ENCODE results near the gene TMEM101.

Gene TMEM101

DNA sequence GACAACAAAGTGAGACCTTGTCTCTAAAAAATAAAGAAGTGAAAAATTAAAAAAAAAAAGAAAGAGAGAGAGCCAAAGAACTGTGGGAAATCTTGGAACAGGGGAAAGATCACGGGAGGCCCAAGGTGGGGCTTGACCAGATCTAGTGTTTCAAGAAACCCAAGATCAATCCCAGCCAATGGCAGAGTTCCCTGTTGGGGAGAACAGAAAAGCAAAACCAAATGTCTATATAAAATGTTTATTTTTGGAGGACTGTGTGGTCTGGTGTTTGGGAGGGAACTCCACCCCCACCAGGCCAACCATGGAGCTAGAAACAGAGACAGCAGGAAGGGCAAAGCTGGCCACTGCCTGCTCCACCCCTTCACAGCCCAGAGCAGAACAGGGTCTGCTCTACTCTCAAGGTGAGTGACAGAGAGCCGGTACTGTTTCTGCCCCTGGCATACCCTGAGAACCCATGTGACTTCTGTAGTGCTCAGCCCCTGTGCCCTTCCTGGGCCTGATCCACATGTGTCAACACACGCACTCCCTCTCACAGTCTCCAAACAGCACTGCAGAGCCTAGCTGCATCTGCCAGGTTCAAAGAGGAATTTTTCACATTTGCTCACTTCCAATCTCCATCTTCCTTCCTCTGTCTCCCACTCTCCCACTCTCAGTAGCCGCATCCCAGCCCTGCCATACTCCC is 3.7 kb downstream of the TMEM101 start:
- no peak overlapping the region for H3K4me3 ChIP-seq (ENCODE audit: low read depth, low read length)
- DNase-seq (ENCODE audit: low read depth), result no peak
- no peak for TF ChIP-seq CTCF (IDR thresholded peaks at IDR 0.05; ENCODE audit: insufficient read depth, low read depth, low read length, missing control alignments)

DNA sequence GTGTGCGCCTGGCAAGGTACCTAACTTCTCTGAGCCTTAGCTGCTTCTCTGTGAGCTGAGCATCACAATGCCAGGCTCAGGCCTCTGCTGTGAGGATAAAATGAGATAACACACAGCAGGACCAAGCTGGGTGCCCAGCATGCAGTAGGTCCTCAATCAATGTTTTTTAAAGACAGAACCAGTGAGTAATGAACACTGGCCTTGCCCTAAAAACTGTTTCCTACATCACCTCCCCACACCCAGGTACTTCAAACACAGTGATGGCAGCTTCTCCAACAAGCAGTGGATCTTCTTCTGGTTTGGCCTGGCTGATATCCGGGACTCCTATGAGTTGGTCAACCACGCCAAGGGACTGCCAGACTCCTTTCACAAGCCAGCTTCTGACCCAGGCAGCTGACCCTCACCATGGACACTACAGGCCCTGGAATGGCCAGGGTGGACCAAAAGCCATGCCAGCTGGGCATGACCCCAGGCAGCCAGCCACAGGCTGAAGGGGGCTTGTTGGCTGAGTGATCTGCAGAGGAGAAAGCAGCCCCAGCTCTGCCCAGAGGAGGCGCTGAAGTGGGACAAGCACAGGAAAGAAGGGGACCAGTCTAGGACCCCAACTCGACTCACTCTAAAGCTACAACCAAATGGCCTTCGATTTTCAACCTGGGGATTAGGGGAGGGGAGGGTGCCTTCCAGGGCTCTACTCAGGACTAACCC is 6.4 kb downstream of the TMEM101 start:
- TF ChIP-seq CTCF (IDR thresholded peaks at IDR 0.05; ENCODE audit: insufficient read depth, low read depth, low read length, missing control alignments), result no peak
- DNase-seq (ENCODE audit: low read depth), result no peak
- no peak overlapping the region for H3K4me3 ChIP-seq (ENCODE audit: low read depth, low read length)

- TF ChIP-seq CTCF (IDR thresholded peaks at IDR 0.05; ENCODE audit: insufficient read depth, low read depth, low read length, missing control alignments), result no peak
- no peak for DNase-seq (ENCODE audit: low read depth)
- H3K4me3 ChIP-seq (ENCODE audit: low read depth, low read length), result peak overlapping the region; percentile 71
Measured at GRCh38 chr17:44007346-44008204, 7.2 kb downstream of the TMEM101 start.

- peak overlapping the region; percentile 71 for H3K4me3 ChIP-seq (ENCODE audit: low read depth, low read length)
- peak; percentile 97 for DNase-seq (ENCODE audit: low read depth)
- TF ChIP-seq CTCF (IDR thresholded peaks at IDR 0.05; ENCODE audit: insufficient read depth, low read depth, low read length, missing control alignments), result peak; percentile 65
Measured at GRCh38 chr17:44006598-44007345, 8.0 kb downstream of the TMEM101 start.

- H3K4me3 ChIP-seq (ENCODE audit: low read depth, low read length), result peak overlapping the region; percentile 71
- no peak for DNase-seq (ENCODE audit: low read depth)
- TF ChIP-seq CTCF (IDR thresholded peaks at IDR 0.05; ENCODE audit: insufficient read depth, low read depth, low read length, missing control alignments), result no peak
Measured at GRCh38 chr17:44006272-44006597, 8.5 kb downstream of the TMEM101 start.

GRCh38 chr17:44005527-44006271 is 9.1 kb downstream of the TMEM101 start:
- no peak for DNase-seq (ENCODE audit: low read depth)
- peak; percentile 13 for TF ChIP-seq CTCF (IDR thresholded peaks at IDR 0.05; ENCODE audit: insufficient read depth, low read depth, low read length, missing control alignments)

More at GRCh38 chr17:44005527-44006271, 9.1 kb downstream of the TMEM101 start:
- peak overlapping the region; percentile 71 for H3K4me3 ChIP-seq (ENCODE audit: low read depth, low read length)
